Retinal pigment epithelial cell (primary cell): Measurements from ENCODE around the gene WDR27.

Experiments
- DNase-seq: peaks from one replicate; pipeline ENCODE4 v3.0.0-alpha.2; 2010; ENCODE audit warnings: low read depth
- H3K4me3 ChIP-seq: 2 replicates; pipeline ENCODE4 v1.5.1; 2011; ENCODE audit warnings: mild to moderate bottlenecking, low read length, control low read depth, moderate library complexity
- CTCF ChIP-seq: conservative IDR thresholded peaks from 2 replicates; pipeline ENCODE4 v1.5.1; 2011; ENCODE audit warnings: low read depth, low read length, control low read depth, inconsistent platforms

The WDR27 gene

GRCh38 chr6:169455470-169455869, 246.4 kb downstream of the WDR27 start:
- TF ChIP-seq CTCF, result no peak
- DNase-seq, result no peak
- H3K4me3 ChIP-seq, result no peak overlapping the region

GRCh38 chr6:169454872-169455204, 247.0 kb downstream of the WDR27 start:
- no peak overlapping the region for H3K4me3 ChIP-seq
- DNase-seq, result no peak
- no peak for TF ChIP-seq CTCF

- no peak for DNase-seq
- no peak overlapping the region for H3K4me3 ChIP-seq
- no peak for TF ChIP-seq CTCF
Measured at GRCh38 chr6:169454204-169454871, 247.5 kb downstream of the WDR27 start.

GRCh38 chr6:169452869-169453620, 248.8 kb downstream of the WDR27 start:
- no peak overlapping the region for H3K4me3 ChIP-seq
- TF ChIP-seq CTCF, result no peak
- no peak for DNase-seq

GRCh38 chr6:169452117-169452868, 249.5 kb downstream of the WDR27 start:
- TF ChIP-seq CTCF, result no peak
- DNase-seq, result no peak
- no peak overlapping the region for H3K4me3 ChIP-seq

GRCh38 chr6:169451065-169451838, 250.6 kb downstream of the WDR27 start:
- no peak for DNase-seq
- TF ChIP-seq CTCF, result no peak
- H3K4me3 ChIP-seq, result no peak overlapping the region
